HuH-7 (cell line): Measurements from ENCODE around the gene WDR64.

Experiments used
- DNase-seq: peaks from one replicate; pipeline ENCODE4 v3.0.0; 2011; ENCODE audit warnings: low spot score

The WDR64 gene

GRCh38 chr1:241652012-241652411 lies at the start of gene WDR64:
Gene WDR64, plus strand, starts transcription at chr1:241652281. Its CDS starts 204 bp downstream, at chr1:241652485.
- no peak for DNase-seq

GRCh38 chr1:241603731-241604245 lies 48.3 kb upstream of the WDR64 start:
- DNase-seq, result no peak

- peak; percentile 42 for DNase-seq
Observed at GRCh38 chr1:241605146-241605805, 46.8 kb upstream of the WDR64 start.

GRCh38 chr1:241606544-241606943 lies 45.5 kb upstream of the WDR64 start:
- DNase-seq, result no peak

- DNase-seq, result no peak
Observed at GRCh38 chr1:241607497-241607896, 44.6 kb upstream of the WDR64 start.

- no peak for DNase-seq
Observed at GRCh38 chr1:241608379-241609033, 43.6 kb upstream of the WDR64 start.

GRCh38 chr1:241610056-241610815 lies 41.8 kb upstream of the WDR64 start:
- no peak for DNase-seq

GRCh38 chr1:241611063-241611462 lies 41.0 kb upstream of the WDR64 start:
- DNase-seq, result peak; percentile 19

- DNase-seq, result no peak
Observed at GRCh38 chr1:241611736-241612135, 40.3 kb upstream of the WDR64 start.

GRCh38 chr1:241612533-241613477 lies 39.3 kb upstream of the WDR64 start:
- DNase-seq, result no peak

- DNase-seq, result no peak
Observed at GRCh38 chr1:241614144-241614543, 37.9 kb upstream of the WDR64 start.

GRCh38 chr1:241614572-241614971 lies 37.5 kb upstream of the WDR64 start:
- DNase-seq, result no peak

GRCh38 chr1:241615043-241615974 lies 36.8 kb upstream of the WDR64 start:
- no peak for DNase-seq

- no peak for DNase-seq
Observed at GRCh38 chr1:241617426-241617825, 34.7 kb upstream of the WDR64 start.

GRCh38 chr1:241622669-241623068 lies 29.4 kb upstream of the WDR64 start:
- no peak for DNase-seq

GRCh38 chr1:241624935-241625334 lies 27.1 kb upstream of the WDR64 start:
- DNase-seq, result no peak

- DNase-seq, result no peak
Observed at GRCh38 chr1:241627453-241628259, 24.4 kb upstream of the WDR64 start.

GRCh38 chr1:241630005-241630404 lies 22.1 kb upstream of the WDR64 start:
- DNase-seq, result no peak

GRCh38 chr1:241630476-241630875 lies 21.6 kb upstream of the WDR64 start:
- DNase-seq, result no peak

GRCh38 chr1:241630899-241631298 lies 21.2 kb upstream of the WDR64 start:
- no peak for DNase-seq
